NCI-H524 treated with DMSO at 0.1 percent for 48 hours (cell line): ENCODE data around the gene MPC2.
"Not testable (repeated sequence)": the region's sequence is repeated elsewhere in the genome, so short reads cannot be mapped to it uniquely, and the experiment has no call there.

ENCODE experiments used
- DNase-seq: peaks from one replicate; lab custom pipeline; 2025; lab: John Stamatoyannopoulos, UW

MPC2 gene

GRCh38 chr1:167904652-167905130 is 32.2 kb downstream of the MPC2 start:
- DNase-seq = no peak

- DNase-seq = no peak
Measured at GRCh38 chr1:167900907-167901306, 36.0 kb downstream of the MPC2 start.

GRCh38 chr1:167899253-167899681 is 37.6 kb downstream of the MPC2 start:
- no peak for DNase-seq

GRCh38 chr1:167898578-167899222 is 38.2 kb downstream of the MPC2 start:
- DNase-seq = no peak

GRCh38 chr1:167893798-167894197 is 43.1 kb downstream of the MPC2 start:
- no peak for DNase-seq

GRCh38 chr1:167890400-167890799 is 46.5 kb downstream of the MPC2 start:
- no peak for DNase-seq

- not testable (repeated sequence) for DNase-seq
Measured at GRCh38 chr1:167887187-167887586, 49.7 kb downstream of the MPC2 start.

DNA sequence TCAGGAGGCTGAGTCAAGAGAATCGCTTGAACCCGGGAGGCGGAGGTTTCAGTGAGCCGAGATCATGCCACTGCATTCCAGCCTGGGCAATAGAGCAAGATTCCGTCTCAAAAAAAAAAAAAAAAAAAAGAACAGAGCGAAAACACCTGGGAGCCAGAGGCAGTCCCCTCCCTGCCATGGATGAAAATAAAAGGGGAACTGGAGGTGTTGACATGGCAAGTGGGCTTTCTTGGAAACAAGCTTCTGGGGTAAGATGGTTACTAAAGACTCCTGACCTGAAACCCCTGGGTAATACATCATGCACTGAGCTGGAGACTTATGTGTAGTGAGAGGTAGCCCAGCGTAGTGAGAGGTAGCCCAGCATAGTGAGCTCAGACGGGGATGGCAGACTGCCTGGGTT is 54.5 kb downstream of the MPC2 start:
- no peak for DNase-seq

- no peak for DNase-seq
Measured at GRCh38 chr1:167881786-167882185, 55.1 kb downstream of the MPC2 start.

GRCh38 chr1:167881069-167881468 is 55.8 kb downstream of the MPC2 start:
- no peak for DNase-seq

GRCh38 chr1:167880580-167881021 is 56.3 kb downstream of the MPC2 start:
- no peak for DNase-seq

DNA sequence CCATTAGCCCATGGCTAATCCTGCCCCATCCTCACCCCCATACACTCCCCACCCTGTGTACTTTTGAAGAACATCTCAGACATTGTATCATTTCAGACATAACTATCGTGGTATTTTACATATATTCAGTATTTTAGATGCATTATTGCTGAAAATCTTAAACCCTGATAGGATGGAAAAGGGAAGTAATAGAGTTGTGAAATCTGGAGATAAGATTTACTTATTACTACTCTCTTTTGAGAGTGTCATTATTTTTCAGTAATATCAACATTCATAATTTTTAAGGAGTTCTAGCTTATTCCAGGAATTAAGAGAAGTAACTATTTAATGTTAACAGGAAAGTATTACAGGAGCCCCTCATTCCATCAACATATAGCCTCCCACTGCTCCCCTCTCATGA is 57.4 kb downstream of the MPC2 start:
- no peak for DNase-seq

- DNase-seq = no peak
Measured at GRCh38 chr1:167878372-167879160, 58.3 kb downstream of the MPC2 start.

- no peak for DNase-seq
Measured at GRCh38 chr1:167876597-167877175, 60.2 kb downstream of the MPC2 start.

- no peak for DNase-seq
Measured at GRCh38 chr1:167871331-167871730, 65.5 kb downstream of the MPC2 start.

DNA sequence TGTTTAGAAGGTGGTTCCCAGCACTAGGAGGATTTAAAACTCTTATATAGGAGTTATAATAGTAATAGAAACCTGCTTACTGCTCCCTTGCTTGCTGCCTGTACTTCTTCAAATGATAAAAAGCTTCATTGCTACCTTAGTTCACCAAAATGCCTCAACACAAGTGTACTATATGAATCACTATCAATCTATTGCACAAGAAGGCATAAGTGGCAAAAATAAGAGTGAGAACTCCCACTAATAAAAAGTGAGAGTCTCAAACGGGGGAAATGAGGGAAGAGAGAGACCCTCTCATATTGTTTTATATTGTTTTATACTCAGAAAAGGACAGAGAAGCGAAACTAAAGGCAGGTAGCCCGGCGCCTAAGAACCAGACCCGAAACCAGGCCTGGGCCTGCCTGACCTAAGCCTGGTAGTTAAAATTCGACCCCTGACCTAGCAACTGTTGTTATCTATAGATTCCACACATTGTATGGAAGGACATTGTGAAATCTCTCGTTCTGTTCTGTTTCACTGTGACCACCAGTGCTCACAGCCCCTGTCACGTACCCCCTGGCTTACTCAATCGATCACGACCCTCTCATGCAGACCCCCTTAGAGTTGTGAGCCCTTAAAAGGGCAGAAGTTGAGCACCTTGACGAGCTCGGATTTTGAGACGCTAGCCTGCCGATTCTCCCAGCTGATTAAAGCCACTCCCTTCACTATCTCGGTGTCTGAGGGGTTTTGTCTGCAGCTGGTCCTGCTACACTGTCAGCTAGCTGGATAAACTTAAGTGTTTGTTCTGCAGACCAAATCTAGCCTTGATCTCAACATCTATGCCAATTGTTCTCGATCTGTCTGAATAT is 67.5 kb downstream of the MPC2 start:
- DNase-seq = not testable (repeated sequence)

GRCh38 chr1:167866739-167867414 is 70.0 kb downstream of the MPC2 start:
- DNase-seq = not testable (repeated sequence)
